KMS-11 (cell line): Measurements from ENCODE around the gene MICAL2.

ENCODE experiments used
- H2AFZ ChIP-seq: fragments of 200-600 bp; sonication (generic); 2 replicates; pipeline ENCODE4 v1.6.1; 2016; ENCODE audit warnings: antibody characterized with exemption, mixed run types, low read depth
- H3K27ac ChIP-seq: fragments of 200-600 bp; sonication (generic); 2 replicates; pipeline ENCODE4 v1.6.1; 2016; ENCODE audit warnings: mild to moderate bottlenecking, mixed run types
- H3K27me3 ChIP-seq: fragments of 200-600 bp; sonication (generic); 2 replicates; pipeline ENCODE4 v1.6.1; 2017; ENCODE audit warnings: mild to moderate bottlenecking, low read depth, mixed run types, moderate library complexity; ENCODE audit not compliant: insufficient read depth
- H3K36me3 ChIP-seq: fragments of 200-600 bp; sonication (generic); 2 replicates; pipeline ENCODE4 v1.6.1; 2017; ENCODE audit warnings: mild to moderate bottlenecking, mixed run types; ENCODE audit not compliant: insufficient read depth
- H3K4me1 ChIP-seq: fragments of 200-600 bp; sonication (generic); 2 replicates; pipeline ENCODE4 v1.6.1; 2016; ENCODE audit warnings: mild to moderate bottlenecking, low read depth, mixed run types; ENCODE audit not compliant: poor library complexity, severe bottlenecking
- H3K4me2 ChIP-seq: fragments of 200-600 bp; sonication (generic); 2 replicates; pipeline ENCODE4 v1.7.0; 2016; ENCODE audit warnings: mild to moderate bottlenecking, mixed run types
- H3K4me3 ChIP-seq: fragments of 200-600 bp; sonication (generic); IDR thresholded peaks from 2 replicates; pipeline ENCODE4 v1.6.1; 2017; ENCODE audit warnings: low read depth, low read length, mixed read lengths; ENCODE audit not compliant: insufficient read depth
- H3K79me2 ChIP-seq: fragments of 200-600 bp; sonication (generic); 2 replicates; pipeline ENCODE4 v1.6.1; 2016; ENCODE audit warnings: low read depth, mixed run types; ENCODE audit not compliant: insufficient read depth
- H3K9ac ChIP-seq: fragments of 200-600 bp; sonication (generic); 2 replicates; pipeline ENCODE4 v1.6.1; 2016; ENCODE audit warnings: mild to moderate bottlenecking, mixed run types
- H4K20me1 ChIP-seq: fragments of 200-600 bp; sonication (generic); 2 replicates; pipeline ENCODE4 v1.6.1; 2016; ENCODE audit warnings: mild to moderate bottlenecking, mixed run types; ENCODE audit not compliant: insufficient read depth
- CTCF ChIP-seq: fragments of 200-600 bp; sonication (generic); conservative IDR thresholded peaks from 2 replicates; pipeline ENCODE4 v1.6.1; 2017; ENCODE audit warnings: low read depth, mild to moderate bottlenecking, antibody characterized with exemption, low read length, moderate library complexity, mixed read lengths

MICAL2 gene

GRCh38 chr11:12243486-12243885 lies 133.1 kb downstream of the MICAL2 start:
- Histone ChIP-seq H3K79me2 (no peaks in the 10 kb centered on the region), H3K36me3 (no peaks in the 10 kb centered on the region), H3K4me2 (no peak overlapping the region), H2AFZ (no peak overlapping the region), H3K4me3 (no peak overlapping the region), H3K4me1 (peaks cover 63% of the 10 kb centered on the region), H3K9ac (no peak overlapping the region), H3K27me3 (no peaks in the 10 kb centered on the region), H4K20me1 (no peaks in the 10 kb centered on the region), H3K27ac (no peak overlapping the region)
- no peak for TF ChIP-seq CTCF

- no peak for TF ChIP-seq CTCF
- no peak overlapping the region for H3K27ac ChIP-seq
- H3K9ac ChIP-seq = no peak overlapping the region
- H3K4me1 ChIP-seq = peaks cover 69% of the 10 kb centered on the region
- H4K20me1 ChIP-seq = no peaks in the 10 kb centered on the region
- no peaks in the 10 kb centered on the region for H3K27me3 ChIP-seq
- H3K79me2 ChIP-seq = no peaks in the 10 kb centered on the region
- no peak overlapping the region for H2AFZ ChIP-seq
- H3K4me2 ChIP-seq = no peak overlapping the region
- H3K4me3 ChIP-seq = no peak overlapping the region
- no peaks in the 10 kb centered on the region for H3K36me3 ChIP-seq
Measured at GRCh38 chr11:12243911-12244550, 133.6 kb downstream of the MICAL2 start.

- no peaks in the 10 kb centered on the region for H3K27me3 ChIP-seq
- H3K4me3 ChIP-seq = no peak overlapping the region
- H3K36me3 ChIP-seq = no peaks in the 10 kb centered on the region
- TF ChIP-seq CTCF = no peak
- no peaks in the 10 kb centered on the region for H3K79me2 ChIP-seq
- H3K4me1 ChIP-seq = peaks cover 71% of the 10 kb centered on the region
- H3K9ac ChIP-seq = peak overlapping the region; percentile 18; the same call in 1 of the 2 replicates
- H3K4me2 ChIP-seq = peak overlapping the region; percentile 36
- H4K20me1 ChIP-seq = no peaks in the 10 kb centered on the region
- no peak overlapping the region for H2AFZ ChIP-seq
- H3K27ac ChIP-seq = peak overlapping the region; percentile 7; the same call in 1 of the 2 replicates
Measured at GRCh38 chr11:12245091-12245490, 134.7 kb downstream of the MICAL2 start.

- no peak overlapping the region for H3K4me3 ChIP-seq
- peak overlapping the region; percentile 18; the same call in 1 of the 2 replicates for H3K9ac ChIP-seq
- H3K27ac ChIP-seq = peak overlapping the region; percentile 7; the same call in 1 of the 2 replicates
- H3K79me2 ChIP-seq = no peaks in the 10 kb centered on the region
- TF ChIP-seq CTCF = no peak
- H4K20me1 ChIP-seq = no peaks in the 10 kb centered on the region
- H3K4me1 ChIP-seq = peaks cover 70% of the 10 kb centered on the region
- H3K27me3 ChIP-seq = no peaks in the 10 kb centered on the region
- H3K4me2 ChIP-seq = peak overlapping the region; percentile 36
- no peaks in the 10 kb centered on the region for H3K36me3 ChIP-seq
- no peak overlapping the region for H2AFZ ChIP-seq
Measured at GRCh38 chr11:12245549-12246016, 135.2 kb downstream of the MICAL2 start.
